Glomerular visceral epithelial cell (primary cell): ENCODE measurements around the gene KIAA1958.
"Not testable (repeated sequence)": the region's sequence is repeated elsewhere in the genome, so short reads cannot be mapped to it uniquely, and the experiment has no call there.

Experiments
- DNase-seq: peaks from one replicate; pipeline ENCODE4 v3.0.0-alpha.2; 2016; ENCODE audit errors: extremely low spot score

KIAA1958 gene

DNA sequence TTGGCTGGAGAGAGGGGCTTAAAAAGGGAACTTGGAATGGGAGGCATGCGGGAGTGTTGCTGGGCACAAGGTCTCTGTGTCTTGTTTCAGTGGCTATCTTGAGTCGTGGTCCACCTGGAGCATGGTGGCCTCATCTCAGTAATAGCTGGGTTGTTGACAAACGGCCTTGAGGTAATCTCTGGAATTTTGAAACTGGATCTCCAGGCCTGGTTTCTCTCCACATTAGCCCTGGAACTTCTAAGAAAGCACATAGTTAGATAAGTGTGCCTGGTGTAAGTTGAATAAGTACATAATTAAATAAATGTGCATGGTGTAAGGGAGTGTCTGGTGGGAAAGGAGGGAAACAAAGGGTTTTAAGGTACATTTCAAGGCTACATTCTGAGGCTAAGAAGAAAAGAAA, 169.0 kb downstream of the KIAA1958 start:
- DNase-seq: no peak

DNA sequence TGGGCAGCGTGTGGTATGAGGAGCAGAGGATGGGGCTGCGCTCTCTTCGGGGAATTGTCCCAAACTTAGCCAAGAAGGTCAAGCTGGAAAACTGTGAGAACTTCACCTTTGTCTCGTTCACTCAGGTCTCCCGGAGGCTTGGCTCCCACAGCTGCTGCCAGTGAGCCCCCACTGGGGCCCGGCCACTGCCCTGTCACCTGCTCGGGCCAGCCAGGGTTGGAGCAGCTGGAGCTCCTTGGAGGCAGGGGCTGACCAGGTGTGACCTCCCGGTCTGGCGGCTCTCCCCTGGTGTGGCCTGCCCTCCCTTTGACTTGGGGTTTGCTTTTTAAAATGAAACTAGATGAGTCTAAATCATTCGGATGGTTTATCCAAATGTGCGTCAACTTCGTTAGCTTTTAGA, 173.3 kb downstream of the KIAA1958 start:
- DNase-seq: no peak

DNA sequence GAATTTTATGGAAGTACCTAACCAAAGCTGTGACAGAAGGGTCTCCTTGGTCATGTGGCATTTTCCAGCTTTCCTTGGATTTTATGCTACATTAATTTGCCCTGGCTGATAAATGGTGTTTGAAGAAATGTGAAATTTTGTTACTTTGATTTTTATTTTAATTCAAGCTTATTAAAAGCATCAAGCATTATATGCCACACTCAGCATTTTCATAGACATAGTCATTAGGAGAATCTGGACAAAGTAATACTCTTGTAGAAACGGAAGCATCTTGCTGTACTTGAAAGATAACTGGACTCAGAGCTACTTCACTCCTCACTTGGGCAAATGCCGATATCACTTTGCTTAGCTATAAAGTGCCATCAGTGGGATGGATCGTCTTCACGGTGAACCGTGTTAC, 177.1 kb downstream of the KIAA1958 start:
- no peak for DNase-seq

GRCh38 chr9:112664531-112664930, 177.9 kb downstream of the KIAA1958 start:
- DNase-seq: no peak

DNA sequence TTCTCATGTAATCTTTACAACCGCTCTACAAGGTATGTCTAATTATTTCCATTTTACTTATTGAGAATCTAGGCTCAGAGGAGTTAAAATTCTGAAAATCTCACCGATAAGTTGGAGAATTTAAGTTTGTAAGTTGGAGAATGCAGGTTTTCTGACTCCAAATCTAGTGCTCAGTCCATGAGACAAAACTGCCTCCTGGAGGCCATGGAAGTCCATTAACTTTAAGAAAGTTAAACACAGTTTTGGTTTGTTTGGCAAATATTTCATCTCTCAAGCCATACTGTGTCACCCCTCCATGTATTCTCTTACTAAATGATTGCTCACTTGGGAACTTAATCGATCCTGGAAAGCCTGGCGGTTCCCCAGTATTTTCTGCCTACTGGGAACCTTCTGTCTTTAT, 178.7 kb downstream of the KIAA1958 start:
- no peak for DNase-seq

DNA sequence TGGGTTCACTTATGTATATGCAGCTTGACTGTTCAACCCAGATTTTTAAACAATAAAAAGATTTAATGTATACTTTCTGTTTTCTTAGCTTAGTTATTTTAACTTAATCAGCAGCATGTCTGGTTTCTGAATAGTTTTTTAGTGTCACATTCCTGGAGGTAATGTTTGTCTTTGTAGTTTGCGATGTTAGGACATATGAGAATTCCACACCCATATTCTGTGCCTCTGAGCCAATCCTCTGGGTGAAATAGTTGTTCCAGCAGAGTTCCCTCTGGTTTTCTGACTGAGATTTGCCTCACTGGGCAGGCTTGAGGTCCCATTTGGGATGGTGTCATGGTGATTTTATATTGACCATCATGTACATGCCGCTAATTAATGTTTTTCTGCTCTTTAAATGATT, 182.7 kb downstream of the KIAA1958 start:
- no peak for DNase-seq

GRCh38 chr9:112670991-112671625, 184.5 kb downstream of the KIAA1958 start:
- DNase-seq: no peak

GRCh38 chr9:112673221-112673620, 186.6 kb downstream of the KIAA1958 start:
- not testable (repeated sequence) for DNase-seq

DNA sequence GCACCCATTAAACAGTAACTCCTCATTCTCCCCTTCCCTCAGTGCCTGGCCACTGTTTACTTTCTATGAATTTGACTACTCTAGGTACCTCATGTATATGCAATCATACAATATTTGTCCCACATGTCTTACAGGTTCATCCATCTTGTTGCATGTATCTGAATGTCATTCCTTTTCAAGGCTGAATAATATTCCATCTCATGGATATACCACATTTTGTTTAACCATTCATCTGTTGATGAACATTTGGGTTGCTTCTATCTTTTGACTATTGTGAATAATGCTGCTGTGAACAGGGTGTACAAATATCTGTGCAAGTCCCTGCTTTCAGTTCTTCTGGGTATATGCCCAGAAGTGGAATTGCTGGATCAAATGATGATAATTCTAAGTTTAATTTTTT, 190.4 kb downstream of the KIAA1958 start:
- no peak for DNase-seq

DNA sequence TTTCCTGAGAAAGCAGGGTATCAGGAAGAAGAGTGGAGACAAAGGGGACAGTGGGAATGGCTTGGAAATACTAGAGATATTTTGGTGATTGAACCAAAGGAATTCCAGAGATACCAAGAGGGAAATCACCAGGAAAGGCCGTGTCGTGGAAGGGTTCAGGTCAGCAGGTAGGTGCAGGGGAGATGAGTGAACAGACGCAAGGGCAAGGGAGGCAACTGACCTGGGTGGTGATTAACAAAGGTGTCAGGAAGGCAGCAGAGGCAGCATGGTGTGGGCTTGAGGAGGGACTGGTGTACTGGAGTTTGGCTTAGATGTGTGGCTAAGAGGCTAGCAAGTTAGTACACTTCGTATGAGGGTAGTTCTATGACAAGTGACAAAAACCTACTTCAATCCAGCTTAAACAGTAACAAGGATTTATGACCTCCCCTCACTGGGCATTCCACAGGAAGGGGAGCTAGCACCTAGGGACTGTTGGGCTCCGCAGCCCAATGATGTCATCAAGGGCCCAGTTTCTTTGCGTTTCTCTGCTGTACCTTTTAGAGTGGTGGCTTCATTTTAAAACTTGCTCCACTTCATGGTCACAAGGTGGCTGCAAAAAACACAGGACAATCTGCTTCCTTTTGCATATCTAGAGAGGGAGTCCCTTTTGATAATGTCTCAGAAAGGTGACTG, 194.2 kb downstream of the KIAA1958 start:
- DNase-seq: no peak

GRCh38 chr9:112689161-112689740, 202.6 kb downstream of the KIAA1958 start:
- no peak for DNase-seq

DNA sequence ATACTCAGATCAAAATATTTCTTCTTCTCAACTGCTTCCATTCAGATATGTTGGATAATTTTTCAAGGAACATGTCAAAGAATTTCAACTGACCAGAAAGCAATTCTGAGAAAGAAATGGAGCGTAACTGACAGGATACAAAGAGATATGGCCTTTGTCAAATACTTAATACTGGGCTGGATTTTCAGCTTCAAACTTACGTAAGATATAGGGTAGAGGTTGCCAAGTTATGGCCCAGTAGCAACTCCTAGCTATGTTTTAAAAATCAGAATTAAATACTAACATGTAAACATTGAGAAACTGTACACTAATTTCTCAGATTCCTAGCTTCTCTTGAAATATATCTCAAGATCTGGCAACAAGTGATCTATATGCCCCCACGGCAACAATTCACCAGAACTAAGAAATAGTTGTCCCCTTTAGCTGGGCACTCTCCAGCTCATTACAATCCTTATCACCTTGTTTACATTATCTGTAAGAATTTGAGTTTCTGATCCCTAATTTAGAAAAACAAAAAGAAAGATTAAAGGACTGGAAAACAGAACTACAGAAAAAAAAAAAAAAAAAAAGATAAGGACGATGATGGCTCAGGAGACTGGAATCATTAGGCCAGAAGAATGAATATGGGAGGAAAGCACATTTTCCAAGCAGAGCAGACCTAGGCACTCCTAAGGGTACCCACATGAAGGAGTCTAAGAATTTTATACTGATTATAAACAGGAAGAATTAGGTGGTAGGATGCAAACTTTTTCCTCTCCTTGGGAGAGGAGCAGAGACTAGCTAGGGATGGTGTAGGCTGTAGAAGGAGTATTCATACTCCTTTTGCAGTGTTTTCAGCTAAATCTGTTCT, 208.3 kb downstream of the KIAA1958 start:
- no peak for DNase-seq

DNA sequence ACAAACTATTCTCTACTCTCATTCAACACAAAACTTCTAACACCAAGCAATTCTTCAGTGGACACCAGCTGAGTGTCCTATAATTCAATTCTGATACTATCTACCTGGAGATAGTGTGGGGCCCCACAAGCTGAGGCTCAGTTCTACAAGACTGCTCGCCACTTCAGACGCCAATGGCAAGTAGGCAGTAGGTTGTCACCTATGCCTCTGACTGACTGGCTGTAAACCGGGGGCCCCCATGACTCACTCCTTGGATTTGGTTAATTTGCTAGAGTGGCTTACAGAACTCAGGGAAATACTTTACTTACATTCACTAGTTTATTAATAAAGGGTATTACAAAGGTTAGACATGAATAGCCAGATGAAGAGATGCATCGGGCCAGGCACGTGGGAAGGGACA, 209.8 kb downstream of the KIAA1958 start:
- no peak for DNase-seq

GRCh38 chr9:112699230-112699629, 212.6 kb downstream of the KIAA1958 start:
- no peak for DNase-seq

DNA sequence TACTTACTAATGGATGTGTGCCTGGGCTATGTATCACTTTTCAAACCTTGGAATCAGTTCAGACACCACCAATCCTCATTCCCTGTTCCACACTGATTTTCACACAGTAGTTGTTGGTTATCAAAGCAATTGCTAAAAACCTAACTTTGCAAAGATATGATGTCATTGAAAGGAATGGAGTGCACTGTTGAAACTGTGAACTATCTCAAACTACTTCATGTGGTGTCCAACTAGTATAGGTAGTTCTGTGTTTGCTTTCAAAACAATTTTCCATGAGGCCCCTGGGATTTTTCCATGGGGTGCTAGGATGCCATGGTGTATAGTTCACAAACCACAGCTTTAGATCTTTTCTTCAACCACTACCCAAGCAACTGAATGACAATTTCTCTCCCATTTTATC, 213.5 kb downstream of the KIAA1958 start:
- DNase-seq: no peak

GRCh38 chr9:112703304-112703703, 216.7 kb downstream of the KIAA1958 start:
- DNase-seq: no peak

- peak; percentile 54 for DNase-seq
Observed at GRCh38 chr9:112705768-112706427, 219.3 kb downstream of the KIAA1958 start.

DNA sequence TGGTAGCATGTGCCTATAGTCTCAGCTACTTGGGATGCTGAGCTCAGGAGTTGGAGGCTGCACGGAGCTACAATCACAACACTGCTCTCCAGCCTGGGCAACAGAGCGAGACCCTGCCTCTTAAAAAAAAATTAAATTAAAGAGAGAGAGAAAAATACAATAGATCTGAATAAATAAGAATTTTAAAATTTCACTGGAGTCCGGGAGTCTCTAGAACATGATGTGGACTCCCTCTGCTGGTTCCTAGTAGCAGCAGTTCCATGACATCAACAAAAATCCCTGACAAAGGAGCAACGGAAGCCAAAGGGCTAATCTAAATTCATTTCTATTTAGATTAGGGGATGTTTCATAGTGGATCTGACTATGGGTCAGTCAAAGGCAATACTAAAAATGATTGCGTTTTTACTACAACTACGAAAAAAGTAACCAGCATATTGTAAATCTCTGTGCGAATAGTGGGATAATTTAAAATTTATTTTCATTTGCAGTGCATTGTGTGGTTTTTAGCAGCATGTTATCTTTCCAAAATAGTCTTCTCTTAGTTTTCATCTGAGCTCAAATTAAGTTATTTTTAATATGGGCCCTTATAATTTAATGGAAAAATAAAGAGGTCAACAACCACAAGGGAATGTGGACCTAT, 224.5 kb downstream of the KIAA1958 start:
- DNase-seq: peak; percentile 35

DNA sequence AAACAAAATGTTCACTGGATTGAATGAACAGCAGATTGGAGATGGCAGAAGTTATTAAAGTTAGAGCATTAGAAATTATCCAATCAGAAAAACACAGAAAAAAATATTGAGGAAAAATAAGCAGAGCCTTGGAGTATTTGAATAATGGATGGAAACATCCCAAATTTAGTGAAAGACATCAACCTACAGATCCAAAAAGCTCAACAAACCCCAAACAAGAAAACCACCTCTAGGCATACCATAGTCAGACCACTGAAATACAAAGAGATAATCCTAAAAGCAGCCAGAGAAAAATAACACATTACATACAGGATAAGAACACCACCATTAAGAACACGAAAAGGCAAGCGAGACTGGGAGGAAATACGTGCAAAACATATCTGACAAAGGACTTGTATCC, 226.1 kb downstream of the KIAA1958 start:
- no peak for DNase-seq

- peak; percentile 97 for DNase-seq
Observed at GRCh38 chr9:112717661-112718331, 231.2 kb downstream of the KIAA1958 start, which contains the start of gene INIP. Gene INIP, minus strand, starts transcription at chr9:112718117. Its CDS starts 1,632 bp downstream, at chr9:112716485.
